OCI-LY3 (cell line): ENCODE results near the gene GSTM4.
A peak's percentile ranks its signal among the peaks of the same experiment; 100 is the strongest.

Experiments
- H2AFZ ChIP-seq: fragments of 200-600, 300-600 bp; shearing (Covaris generic); 2 replicates; pipeline ENCODE4 v1.6.0; 2014; ENCODE audit warnings: antibody characterized with exemption, low read depth, low read length
- H3K27ac ChIP-seq: fragments of 200-600, 300-600 bp; sonication (generic); 2 replicates; pipeline ENCODE4 v1.5.1; 2014; ENCODE audit warnings: mild to moderate bottlenecking, low read length, moderate library complexity, mixed read lengths
- H3K27me3 ChIP-seq: fragments of 200-600, 300-600 bp; sonication (generic); 2 replicates; pipeline ENCODE4 v1.6.1; 2014; ENCODE audit warnings: low read depth, low read length, mixed read lengths
- H3K36me3 ChIP-seq: fragments of 200-600, 300-600 bp; sonication (generic); replicated peaks from 2 replicates; pipeline ENCODE3; 2014; ENCODE audit warnings: low read depth, low read length, mixed read lengths
- H3K4me1 ChIP-seq: fragments of 300-600, 200-600 bp; sonication (generic); 2 replicates; pipeline ENCODE4 v1.6.1; 2014; ENCODE audit warnings: low read length, mixed read lengths
- H3K4me2 ChIP-seq: fragments of 200-600, 300-600 bp; sonication (generic); 2 replicates; pipeline ENCODE4 v1.6.1; 2014; ENCODE audit warnings: low read length, mixed read lengths
- H3K4me3 ChIP-seq: fragments of 300-600, 200-600 bp; sonication (generic); 2 replicates; pipeline ENCODE4 v1.5.1; 2014; ENCODE audit warnings: antibody characterized with exemption, mild to moderate bottlenecking, low read length, moderate library complexity
- H3K79me2 ChIP-seq: fragments of 300-600, 200-600 bp; shearing (Covaris generic); 2 replicates; pipeline ENCODE4 v1.6.1; 2014; ENCODE audit warnings: mild to moderate bottlenecking, low read length, mixed read lengths
- H3K9ac ChIP-seq: fragments of 300-600, 200-600 bp; shearing (Covaris generic); 2 replicates; pipeline ENCODE4 v1.6.0; 2014; ENCODE audit warnings: mild to moderate bottlenecking, low read length, moderate library complexity
- H3K9me3 ChIP-seq: fragments of 200-600, 300-600 bp; shearing (Covaris generic); 2 replicates; pipeline ENCODE4 v1.6.1; 2014; ENCODE audit warnings: low read length, mixed read lengths; ENCODE audit not compliant: insufficient read depth
- H4K20me1 ChIP-seq: fragments of 200-600, 300-600 bp; sonication (generic); 2 replicates; pipeline ENCODE4 v1.6.1; 2016; ENCODE audit warnings: low read length, mixed read lengths; ENCODE audit not compliant: insufficient read depth
- EZH2phosphoT487 ChIP-seq: fragments of 200-600 bp; shearing (Covaris generic); IDR thresholded peaks from 2 replicates; pipeline ENCODE4 v1.6.1; 2018; ENCODE audit warnings: antibody characterized with exemption, mixed run types, low read depth
- TF ChIP-seq, protein P1 (sequence below): fragments of 200-600, 300-600 bp; sonication (generic); IDR thresholded peaks from 2 replicates; pipeline ENCODE4 v1.5.1; 2014; ENCODE audit warnings: antibody characterized with exemption, low read length, low read depth

The GSTM4 gene

GRCh38 chr1:109620401-109620791 is 35.5 kb upstream of the GSTM4 start:
- peaks cover 50% of the 10 kb centered on the region for H3K79me2 ChIP-seq
- TF ChIP-seq, protein P1, sequence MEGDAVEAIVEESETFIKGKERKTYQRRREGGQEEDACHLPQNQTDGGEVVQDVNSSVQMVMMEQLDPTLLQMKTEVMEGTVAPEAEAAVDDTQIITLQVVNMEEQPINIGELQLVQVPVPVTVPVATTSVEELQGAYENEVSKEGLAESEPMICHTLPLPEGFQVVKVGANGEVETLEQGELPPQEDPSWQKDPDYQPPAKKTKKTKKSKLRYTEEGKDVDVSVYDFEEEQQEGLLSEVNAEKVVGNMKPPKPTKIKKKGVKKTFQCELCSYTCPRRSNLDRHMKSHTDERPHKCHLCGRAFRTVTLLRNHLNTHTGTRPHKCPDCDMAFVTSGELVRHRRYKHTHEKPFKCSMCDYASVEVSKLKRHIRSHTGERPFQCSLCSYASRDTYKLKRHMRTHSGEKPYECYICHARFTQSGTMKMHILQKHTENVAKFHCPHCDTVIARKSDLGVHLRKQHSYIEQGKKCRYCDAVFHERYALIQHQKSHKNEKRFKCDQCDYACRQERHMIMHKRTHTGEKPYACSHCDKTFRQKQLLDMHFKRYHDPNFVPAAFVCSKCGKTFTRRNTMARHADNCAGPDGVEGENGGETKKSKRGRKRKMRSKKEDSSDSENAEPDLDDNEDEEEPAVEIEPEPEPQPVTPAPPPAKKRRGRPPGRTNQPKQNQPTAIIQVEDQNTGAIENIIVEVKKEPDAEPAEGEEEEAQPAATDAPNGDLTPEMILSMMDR = no peak
- TF ChIP-seq EZH2phosphoT487 = no peak
- peak overlapping the region; percentile 54 for H3K27ac ChIP-seq
- peaks cover 7% of the 10 kb centered on the region; the same call in 1 of the 2 replicates for H4K20me1 ChIP-seq
- H3K4me2 ChIP-seq = peak overlapping the region; percentile 92
- peak overlapping the region; percentile 97 for H3K9ac ChIP-seq
- H3K9me3 ChIP-seq = no peaks in the 10 kb centered on the region
- no peaks in the 10 kb centered on the region for H3K27me3 ChIP-seq
- H2AFZ ChIP-seq = peak overlapping the region; percentile 72; the same call in 1 of the 2 replicates
- H3K36me3 ChIP-seq = no peaks in the 10 kb centered on the region
- peaks cover 17% of the 10 kb centered on the region for H3K4me1 ChIP-seq
- H3K4me3 ChIP-seq = peak overlapping the region; percentile 100

DNA sequence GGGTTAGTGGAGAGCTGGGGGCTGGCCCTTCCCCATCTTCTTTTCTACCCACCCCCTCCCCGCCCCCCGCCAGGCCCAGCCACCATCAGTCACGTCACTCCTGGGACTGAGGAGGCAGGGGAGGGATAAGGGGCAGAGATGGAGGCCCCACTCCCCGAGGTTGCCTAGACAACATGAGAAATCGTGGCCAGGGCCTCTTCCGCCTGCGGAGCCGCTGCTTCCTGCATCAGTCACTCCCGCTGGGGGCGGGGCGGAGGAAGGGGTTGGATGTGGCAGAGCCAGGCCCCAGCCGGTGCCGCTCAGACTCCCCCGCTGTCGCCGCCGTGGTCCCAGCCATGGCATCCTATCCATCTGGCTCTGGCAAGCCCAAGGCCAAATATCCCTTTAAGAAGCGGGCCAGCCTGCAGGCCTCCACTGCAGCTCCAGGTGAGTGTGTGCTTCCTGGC is 35.0 kb upstream of the GSTM4 start:
- Histone ChIP-seq H2AFZ (no peak overlapping the region), H3K27me3 (no peaks in the 10 kb centered on the region), H3K4me1 (peaks cover 13% of the 10 kb centered on the region), H3K79me2 (peaks cover 50% of the 10 kb centered on the region), H3K27ac (peak overlapping the region; percentile 54), H4K20me1 (peaks cover 7% of the 10 kb centered on the region; the same call in 1 of the 2 replicates), H3K36me3 (no peaks in the 10 kb centered on the region), H3K4me2 (peak overlapping the region; percentile 92), H3K9me3 (no peaks in the 10 kb centered on the region), H3K4me3 (peak overlapping the region; percentile 100), H3K9ac (peak overlapping the region; percentile 97)
- no peak for TF ChIP-seq EZH2phosphoT487
- TF ChIP-seq, protein P1 = no peak

- Histone ChIP-seq H3K79me2 (peaks cover 50% of the 10 kb centered on the region), H2AFZ (no peak overlapping the region), H3K27ac (no peak overlapping the region), H3K9ac (peak overlapping the region; percentile 97), H4K20me1 (peaks cover 7% of the 10 kb centered on the region; the same call in 1 of the 2 replicates), H3K4me1 (peaks cover 9% of the 10 kb centered on the region), H3K4me2 (peak overlapping the region; percentile 92), H3K4me3 (peak overlapping the region; percentile 100), H3K9me3 (no peaks in the 10 kb centered on the region), H3K36me3 (no peaks in the 10 kb centered on the region), H3K27me3 (no peaks in the 10 kb centered on the region)
- TF ChIP-seq, protein P1 = no peak
- TF ChIP-seq EZH2phosphoT487 = no peak
Observed at GRCh38 chr1:109621379-109622136, 34.3 kb upstream of the GSTM4 start.

DNA sequence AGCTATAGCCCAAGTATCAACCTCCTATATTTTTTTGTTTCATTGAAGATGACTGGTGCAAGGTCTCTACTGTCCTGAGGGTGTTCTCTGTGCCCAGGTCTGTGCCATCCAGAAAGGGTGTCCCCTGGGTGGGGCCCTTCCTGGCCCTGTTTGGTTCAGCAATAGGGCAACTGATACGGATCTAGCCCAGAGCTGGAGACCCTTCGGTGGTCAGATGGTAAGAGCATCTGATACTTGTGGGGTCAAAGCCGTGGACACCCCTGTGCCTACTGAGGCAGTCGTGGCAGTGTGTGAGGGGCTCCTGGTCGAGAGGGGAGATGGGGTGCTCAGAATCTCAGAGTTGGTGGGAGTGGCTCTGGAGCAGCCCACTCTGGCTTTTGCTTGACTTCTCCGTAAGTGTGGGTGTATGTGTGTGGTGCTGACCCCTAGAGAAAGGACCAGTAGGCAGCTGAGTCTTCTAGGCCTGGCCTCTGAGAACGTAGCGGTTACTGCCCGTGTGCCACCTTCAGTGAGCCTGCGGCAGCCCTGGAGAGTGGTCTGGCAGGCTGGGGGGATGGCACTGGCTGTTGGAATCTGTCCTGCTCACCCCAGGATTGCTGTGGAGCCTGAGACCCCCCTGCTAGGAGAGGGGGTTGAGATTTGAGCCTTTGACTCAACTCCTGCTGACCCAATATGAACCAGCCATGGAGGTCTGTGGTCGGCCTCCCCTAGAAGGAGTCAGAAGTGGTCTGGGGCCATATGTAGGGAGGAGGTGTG is 33.6 kb upstream of the GSTM4 start:
- Histone ChIP-seq H3K36me3 (no peaks in the 10 kb centered on the region), H3K79me2 (peaks cover 50% of the 10 kb centered on the region), H3K4me3 (no peak overlapping the region), H3K27me3 (no peaks in the 10 kb centered on the region), H3K4me2 (no peak overlapping the region), H3K27ac (no peak overlapping the region), H3K9ac (no peak overlapping the region), H2AFZ (no peak overlapping the region), H3K4me1 (peaks cover 9% of the 10 kb centered on the region), H3K9me3 (no peaks in the 10 kb centered on the region), H4K20me1 (peaks cover 7% of the 10 kb centered on the region; the same call in 1 of the 2 replicates)
- TF ChIP-seq, protein P1 = no peak
- TF ChIP-seq EZH2phosphoT487 = no peak
